Activated T-cell treated with anti-CD3 and anti-CD28 coated beads for 4 hours (primary cell): ENCODE data around the gene TRUB1.
"Not testable (repeated sequence)": the region's sequence is repeated elsewhere in the genome, so short reads cannot be mapped to it uniquely, and the experiment has no call there.

Source experiments
- DNase-seq: peaks from one replicate; pipeline ENCODE4 v3.0.0-alpha.2; 2020

The TRUB1 gene

GRCh38 chr10:114937962-114938855 lies at the start of gene TRUB1:
Gene TRUB1 (plus strand): TSS chr10:114938195. CDS start chr10:114938254, 59 bp downstream.
- DNase-seq: peak; percentile 88

- no peak for DNase-seq
Observed at GRCh38 chr10:114893251-114893650, 44.7 kb upstream of the TRUB1 start.

GRCh38 chr10:114894911-114895310 lies 43.1 kb upstream of the TRUB1 start:
- no peak for DNase-seq

- not testable (repeated sequence) for DNase-seq
Observed at GRCh38 chr10:114897011-114897410, 41.0 kb upstream of the TRUB1 start.

- DNase-seq: no peak
Observed at GRCh38 chr10:114897593-114897992, 40.4 kb upstream of the TRUB1 start.

GRCh38 chr10:114899982-114900381 lies 38.0 kb upstream of the TRUB1 start:
- DNase-seq: no peak

GRCh38 chr10:114900658-114901057 lies 37.3 kb upstream of the TRUB1 start:
- DNase-seq: no peak

GRCh38 chr10:114902151-114902550 lies 35.8 kb upstream of the TRUB1 start:
- no peak for DNase-seq

GRCh38 chr10:114905450-114905849 lies 32.5 kb upstream of the TRUB1 start:
- no peak for DNase-seq

GRCh38 chr10:114906981-114907380 lies 31.0 kb upstream of the TRUB1 start:
- no peak for DNase-seq

- DNase-seq: no peak
Observed at GRCh38 chr10:114908896-114909295, 29.1 kb upstream of the TRUB1 start.

GRCh38 chr10:114911052-114911711 lies 26.8 kb upstream of the TRUB1 start:
- no peak for DNase-seq

- DNase-seq: no peak
Observed at GRCh38 chr10:114911801-114912469, 26.1 kb upstream of the TRUB1 start.

GRCh38 chr10:114912470-114912859 lies 25.5 kb upstream of the TRUB1 start:
- no peak for DNase-seq

- DNase-seq: no peak
Observed at GRCh38 chr10:114914560-114914959, 23.4 kb upstream of the TRUB1 start.

GRCh38 chr10:114915294-114915693 lies 22.7 kb upstream of the TRUB1 start:
- DNase-seq: no peak

GRCh38 chr10:114916653-114917052 lies 21.3 kb upstream of the TRUB1 start:
- DNase-seq: no peak

- no peak for DNase-seq
Observed at GRCh38 chr10:114917459-114917858, 20.5 kb upstream of the TRUB1 start.

- no peak for DNase-seq
Observed at GRCh38 chr10:114917927-114918672, 19.9 kb upstream of the TRUB1 start.

GRCh38 chr10:114920459-114920858 lies 17.5 kb upstream of the TRUB1 start:
- no peak for DNase-seq

- DNase-seq: no peak
Observed at GRCh38 chr10:114922003-114922402, 16.0 kb upstream of the TRUB1 start.

- no peak for DNase-seq
Observed at GRCh38 chr10:114923551-114923950, 14.4 kb upstream of the TRUB1 start.
